ENCODE measurements around the gene KDELR3.

- TF ChIP-seq, protein P1, sequence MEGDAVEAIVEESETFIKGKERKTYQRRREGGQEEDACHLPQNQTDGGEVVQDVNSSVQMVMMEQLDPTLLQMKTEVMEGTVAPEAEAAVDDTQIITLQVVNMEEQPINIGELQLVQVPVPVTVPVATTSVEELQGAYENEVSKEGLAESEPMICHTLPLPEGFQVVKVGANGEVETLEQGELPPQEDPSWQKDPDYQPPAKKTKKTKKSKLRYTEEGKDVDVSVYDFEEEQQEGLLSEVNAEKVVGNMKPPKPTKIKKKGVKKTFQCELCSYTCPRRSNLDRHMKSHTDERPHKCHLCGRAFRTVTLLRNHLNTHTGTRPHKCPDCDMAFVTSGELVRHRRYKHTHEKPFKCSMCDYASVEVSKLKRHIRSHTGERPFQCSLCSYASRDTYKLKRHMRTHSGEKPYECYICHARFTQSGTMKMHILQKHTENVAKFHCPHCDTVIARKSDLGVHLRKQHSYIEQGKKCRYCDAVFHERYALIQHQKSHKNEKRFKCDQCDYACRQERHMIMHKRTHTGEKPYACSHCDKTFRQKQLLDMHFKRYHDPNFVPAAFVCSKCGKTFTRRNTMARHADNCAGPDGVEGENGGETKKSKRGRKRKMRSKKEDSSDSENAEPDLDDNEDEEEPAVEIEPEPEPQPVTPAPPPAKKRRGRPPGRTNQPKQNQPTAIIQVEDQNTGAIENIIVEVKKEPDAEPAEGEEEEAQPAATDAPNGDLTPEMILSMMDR (conservative IDR thresholded peaks at IDR 0.05 in 1 of 2, IDR thresholded peaks at IDR 0.05 in 1 of 2; ENCODE audit: extremely low read depth in 1 of 2, insufficient read depth in 1 of 2, low read depth in 1 of 2, low read length in 2 of 2): no peak
- no peak for TF ChIP-seq EZH2 (IDR thresholded peaks at IDR 0.05; ENCODE audit: borderline replicate concordance, low read length)
Observed at GRCh38 chr22:38503021-38503420, 35.1 kb downstream of the KDELR3 start.

Measured in mammary epithelial cell (primary cell).